SHP77 treated with DMSO at 0.1 percent for 48 hours (cell line): Measurements from ENCODE around the gene NLRP5.
"Not testable (repeated sequence)": the region's sequence is repeated elsewhere in the genome, so short reads cannot be mapped to it uniquely, and the experiment has no call there.

Experiments used
- DNase-seq: peaks from one replicate; lab custom pipeline; 2025; lab: John Stamatoyannopoulos, UW

NLRP5 gene

GRCh38 chr19:56098731-56099568, 112.4 kb downstream of the NLRP5 start:
- no peak for DNase-seq

GRCh38 chr19:56099638-56100539, 113.3 kb downstream of the NLRP5 start:
- DNase-seq = no peak

GRCh38 chr19:56101095-56101494, 114.5 kb downstream of the NLRP5 start:
- no peak for DNase-seq

- DNase-seq = no peak
These were observed 115.4 kb downstream of the NLRP5 start for GRCh38 chr19:56101746-56102535.

GRCh38 chr19:56103027-56103614, 116.5 kb downstream of the NLRP5 start:
- no peak for DNase-seq

- DNase-seq = no peak
These were observed 117.8 kb downstream of the NLRP5 start for GRCh38 chr19:56104423-56104822.

GRCh38 chr19:56105090-56105701, 118.6 kb downstream of the NLRP5 start:
- no peak for DNase-seq

GRCh38 chr19:56105831-56106396, 119.3 kb downstream of the NLRP5 start:
- not testable (repeated sequence) for DNase-seq

- DNase-seq = no peak
These were observed 119.8 kb downstream of the NLRP5 start for GRCh38 chr19:56106397-56106849.

- DNase-seq = no peak
These were observed 120.4 kb downstream of the NLRP5 start for GRCh38 chr19:56106993-56107392.

GRCh38 chr19:56107626-56108351, 121.2 kb downstream of the NLRP5 start:
- no peak for DNase-seq

GRCh38 chr19:56108447-56109195, 122.0 kb downstream of the NLRP5 start:
- no peak for DNase-seq

GRCh38 chr19:56109226-56109625, 122.7 kb downstream of the NLRP5 start:
- no peak for DNase-seq

GRCh38 chr19:56110515-56111448, 124.2 kb downstream of the NLRP5 start:
- no peak for DNase-seq
